GM12878 (cell line): ENCODE data around the gene MAFG. TPM values are rescaled to one million over a fixed set of nuclear protein-coding genes. Genes with fewer than 3 reads are reported as not detected.

Experiments used
- ATAC-seq: fragments of 200-7000 bp; cut with Tn5 transposase; 3 replicates; pipeline ENCODE4 v1.9.1; 2020; ENCODE audit warnings: mild to moderate bottlenecking, moderate library complexity
- BruUV-seq: library from RNA; stranded (reverse); fragments of 400-500 nt; replicated peaks from 2 replicates; lab custom pipeline; 2021; lab: Mats Ljungman, UMichigan
- CTCF ChIA-PET: fragments of 300-600 bp; sonication (Branson Sonifier 250); formaldehyde crosslinking; extraction: SDS; loops from one replicate; lab custom pipeline; 2021; ENCODE audit warnings: inconsistent platforms; lab: Yijun Ruan, JAX
- POLR2A ChIA-PET: fragments of 350-600 bp; formaldehyde crosslinking; extraction: SDS; loops from one replicate; lab custom pipeline; 2021; ENCODE audit warnings: inconsistent platforms; lab: Charles Lee
- RAD21 ChIA-PET: fragments of 300-600 bp; sonication (Branson Sonifier 250); formaldehyde crosslinking; loops from one replicate; lab custom pipeline; 2023; ENCODE audit warnings: antibody characterized with exemption; ENCODE audit not compliant: unreplicated experiment; lab: Charles Lee
- SMC1A ChIA-PET: fragments of 300-600 bp; sonication (Branson Sonifier 250); formaldehyde crosslinking; loops from one replicate; lab custom pipeline; 2023; ENCODE audit not compliant: unreplicated experiment, uncharacterized antibody; lab: Charles Lee
- DNase-seq: peaks from one replicate; pipeline ENCODE4 v3.0.0-alpha.2; 2011; ENCODE audit warnings: low read depth, low spot score
- FAIRE-seq: peaks from 3 replicates; lab custom pipeline; 2011; peaks lifted over from hg19 to GRCh38; lab: Jason Lieb, UNC
- H2AFZ ChIP-seq: 2 replicates; pipeline ENCODE4 v1.6.0; 2011; ENCODE audit warnings: low read depth, low read length, control low read depth; ENCODE audit not compliant: control insufficient read depth
- H3K27ac ChIP-seq: 2 replicates; pipeline ENCODE4 v1.5.1; 2011; ENCODE audit warnings: control low read depth; ENCODE audit not compliant: control insufficient read depth, insufficient read depth
- H3K27me3 ChIP-seq, 2 experiments: replicated peaks in 1 of 2; 2 replicates each; pipeline versions ENCODE4 v1.6.0 to v1.6.1; 2011; ENCODE audit warnings: low read length in 1 of 2; ENCODE audit not compliant: control insufficient read depth in 2 of 2, insufficient read depth in 2 of 2
- H3K36me3 ChIP-seq, 2 experiments: 2 replicates each; pipeline ENCODE4 v1.5.1; 2011; ENCODE audit warnings: low read length in 1 of 2; ENCODE audit not compliant: control insufficient read depth in 2 of 2, insufficient read depth in 2 of 2
- H3K4me1 ChIP-seq: 2 replicates; pipeline ENCODE4 v1.6.1; 2011; ENCODE audit warnings: mild to moderate bottlenecking, low read length, moderate library complexity, mixed read lengths; ENCODE audit not compliant: control insufficient read depth, insufficient read depth
- H3K4me2 ChIP-seq: 2 replicates; pipeline ENCODE4 v1.6.0; 2011; ENCODE audit warnings: control low read depth; ENCODE audit not compliant: control insufficient read depth, insufficient read depth
- H3K4me3 ChIP-seq: fragments of 200-600 bp; sonication (generic); 2 replicates; pipeline ENCODE4 v1.5.1; 2016
- H3K79me2 ChIP-seq: 2 replicates; pipeline ENCODE4 v1.6.0; 2011; ENCODE audit warnings: low read length; ENCODE audit not compliant: control insufficient read depth, insufficient read depth
- H3K9ac ChIP-seq: 2 replicates; pipeline ENCODE4 v1.8.0; 2011; ENCODE audit warnings: low read length, control low read depth, mixed read lengths; ENCODE audit not compliant: control insufficient read depth, insufficient read depth
- H3K9me3 ChIP-seq: replicated peaks from 3 replicates; pipeline ENCODE4 v1.5.1; 2011; ENCODE audit warnings: mild to moderate bottlenecking, low read length; ENCODE audit not compliant: control insufficient read depth, insufficient read depth
- H4K20me1 ChIP-seq: 2 replicates; pipeline ENCODE4 v1.6.0; 2011; ENCODE audit not compliant: control insufficient read depth, insufficient read depth
- CHD1 ChIP-seq: IDR thresholded peaks from 2 replicates; pipeline ENCODE4 v1.6.1; 2012; ENCODE audit warnings: low read depth, low read length, improper control_type of control experiment
- FOXM1 ChIP-seq: IDR thresholded peaks from 2 replicates; pipeline ENCODE4 v1.6.1; 2012; ENCODE audit warnings: low read depth, mild to moderate bottlenecking, inconsistent platforms, low read length, moderate library complexity
- KDM1A ChIP-seq: fragments of 200-600 bp; sonication (generic); IDR thresholded peaks from 2 replicates; pipeline ENCODE4 v1.6.1; 2016; ENCODE audit warnings: borderline replicate concordance
- MEF2B ChIP-seq: fragments of 450-650 bp; IDR thresholded peaks from 2 replicates; pipeline ENCODE4 v1.6.1; 2018; ENCODE audit warnings: mild to moderate bottlenecking, moderate library complexity; ENCODE audit not compliant: partially characterized antibody, poor library complexity, severe bottlenecking
- RELA ChIP-seq: fragments of 450-650 bp; IDR thresholded peaks from 2 replicates; pipeline ENCODE4 v1.8.0; 2014; ENCODE audit warnings: borderline replicate concordance; ENCODE audit not compliant: partially characterized antibody
- SIN3A ChIP-seq: IDR thresholded peaks from 2 replicates; pipeline ENCODE4 v1.6.1; 2012; ENCODE audit warnings: low read depth, low read length, improper control_type of control experiment
- SRF ChIP-seq, 2 experiments: IDR thresholded peaks; 2 replicates each; pipeline ENCODE4 v1.6.1; 2011; ENCODE audit warnings: low read depth in 2 of 2, low read length in 2 of 2, mild to moderate bottlenecking in 1 of 2, moderate library complexity in 1 of 2
- TARDBP ChIP-seq: IDR thresholded peaks from 2 replicates; pipeline ENCODE4 v1.6.1; 2016; ENCODE audit warnings: borderline replicate concordance
- WRNIP1 ChIP-seq: IDR thresholded peaks from 2 replicates; pipeline ENCODE4 v1.6.1; 2011; ENCODE audit warnings: low read depth, low read length, improper control_type of control experiment, borderline replicate concordance
- WGBS: methylation state at CpG from one replicate; pipeline ENCODE4 v1.1.6; 2016; ENCODE audit warnings: low lambda C conversion rate; ENCODE audit not compliant: insufficient replicate concordance, insufficient coverage; ENCODE audit errors: missing lambda C conversion rate; 5-methylcytosine and 5-hydroxymethylcytosine counted together
- in situ Hi-C: fragments of 300-500 bp; cut with MboI; formaldehyde crosslinking; loops from 9 replicates; pipeline ENCODE4 v1.14.3; 2018; ENCODE audit warnings: mixed read lengths
- intact Hi-C: fragments of 100-400 bp; cut with micrococcal nuclease; formaldehyde crosslinking; loops from one replicate; pipeline ENCODE4 v1.14.2; 2022; ENCODE audit not compliant: unreplicated experiment
- polyA plus RNA-seq, 11 experiments: library from polyadenylated mRNA; depleted of rRNA in 4 of 11; unstranded in 6 of 11; stranded (reverse) in 5 of 11; fragments of >200 nt; fragmentation: Nextera tagmentation in 4 of 11; fragmentation: Illumina TruSeq in 1 of 11; extraction: Ambion mirVana in 4 of 11; extraction: Trizol in 1 of 11; gene quantifications; 1 replicate in 1 of 11; 2 replicates in 10 of 11; pipeline versions ENCODE4 v1.2.1 to v1.2.3, GENCODE V29; 2011 to 2016; ENCODE audit warnings: inconsistent platforms in 2 of 11, missing spikeins in 2 of 11, low read depth in 1 of 11
- total RNA-seq, 4 experiments: library from RNA; depleted of rRNA in 3 of 4; stranded (reverse); fragments of >200 nt in 3 of 4; fragmentation: Illumina TruSeq in 1 of 4; extraction: Trizol in 1 of 4; gene quantifications; 2 replicates each; pipeline versions ENCODE4 v1.2.1 to v1.2.3, GENCODE V29; 2013 to 2021
- TF ChIP-seq, protein P1 (sequence below): IDR thresholded peaks from 2 replicates; pipeline ENCODE4 v1.6.1; 2012; ENCODE audit warnings: low read depth, low read length, improper control_type of control experiment

Gene MAFG
- total and polyA plus RNA-seq, 10 of the 15 experiments (the other 5 are each of a cell fraction or from before 2014, with no cell fraction given), result 0.48 to 20.1 (median 7.6) TPM

DNA sequence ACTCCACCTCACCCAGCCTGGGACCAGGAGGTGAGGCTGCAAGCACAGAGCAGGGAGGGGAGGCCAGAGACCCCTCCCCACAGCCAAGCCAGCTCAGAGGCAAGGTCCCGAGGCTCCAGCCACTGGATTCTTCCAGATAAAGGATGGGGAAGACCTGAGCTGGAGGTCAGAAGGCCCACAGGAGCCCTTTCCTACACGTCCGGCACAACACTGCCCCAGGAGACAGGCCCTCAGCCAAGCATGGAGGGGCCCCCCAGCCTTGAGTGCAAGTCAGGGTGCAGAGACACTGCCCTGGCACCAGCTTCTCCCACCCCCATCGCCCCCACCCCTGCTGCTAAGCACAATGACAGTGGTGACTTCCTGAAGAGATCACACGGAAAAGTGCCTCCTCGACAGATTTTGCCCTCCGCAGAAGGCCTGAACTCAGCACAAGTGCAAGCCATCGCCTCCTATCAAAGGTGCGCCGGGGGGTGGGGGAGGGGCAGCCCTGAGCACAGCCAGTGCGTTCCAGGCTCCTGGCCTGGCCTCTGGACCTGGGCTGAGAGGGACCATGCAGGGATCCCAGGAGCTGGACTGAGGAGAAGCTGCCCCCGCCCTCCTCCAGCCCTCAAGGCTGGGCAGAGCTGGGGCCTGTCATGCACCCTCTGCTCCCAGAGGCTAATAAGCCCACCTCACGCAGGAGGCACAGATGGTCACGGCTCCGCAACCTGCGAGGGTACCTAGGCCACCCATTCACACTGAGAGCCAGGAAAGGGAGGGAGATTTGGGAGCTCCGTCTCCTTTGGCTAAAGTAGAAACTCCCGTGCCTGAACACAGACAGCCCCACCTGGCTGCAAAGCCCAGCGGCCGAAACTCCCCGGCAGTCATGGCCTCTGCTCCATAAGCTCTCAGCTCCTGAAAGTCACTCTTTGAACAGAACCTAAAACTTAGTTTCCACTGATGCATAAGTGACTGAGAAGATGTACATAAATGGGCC, 2.7 kb downstream of the MAFG start:
- Histone ChIP-seq H3K27me3 (no peaks in the 10 kb centered on the region), H3K9me3 (no peaks in the 10 kb centered on the region), H3K4me1 (peaks cover 14% of the 10 kb centered on the region), H2AFZ (no peak overlapping the region), H3K4me2 (peak overlapping the region; percentile 83), H3K27ac (no peak overlapping the region)
- intact Hi-C loops, result loop anchor here (5.0 kb wide), 2 partner anchors 42 to 53 kb away; partner anchors contain the start of gene ARHGDIA
- CTCF ChIA-PET, result interaction anchor here (0.7 to 2.1 kb wide), 8 partner anchors 8 to 98 kb away, joined by 3 to 9 read pairs (median 4); partner anchors contain the start of genes CENPX and LRRC45
- ATAC-seq, result no peak
- SMC1A ChIA-PET, result interaction anchor here (0.6 kb wide), 1 partner anchor 1135 kb away, joined by 3 read pairs; no protein-coding TSS in a partner anchor
- in situ Hi-C loops, result no loop called here
- WGBS, result 83% methylated on average over 20 of the region's 21 CpGs
- FAIRE-seq, result no peak
- POLR2A ChIA-PET, result interaction anchor here (0.6 to 2.0 kb wide), 7 partner anchors 8 to 134 kb away, joined by 3 to 13 read pairs (median 3); no protein-coding TSS in a partner anchor
- BruUV-seq, result no TSS peak
- TF ChIP-seq WRNIP1 (no peak), TARDBP (no peak), SIN3A (no peak), RELA (no peak), CHD1 (no peak), SRF (IDR thresholded peaks at IDR 0.05; ENCODE audit: low read depth in 2 of 2, low read length in 2 of 2) (no peak), KDM1A (no peak), FOXM1 (no peak), MEF2B (no peak)
- TF ChIP-seq, protein P1, sequence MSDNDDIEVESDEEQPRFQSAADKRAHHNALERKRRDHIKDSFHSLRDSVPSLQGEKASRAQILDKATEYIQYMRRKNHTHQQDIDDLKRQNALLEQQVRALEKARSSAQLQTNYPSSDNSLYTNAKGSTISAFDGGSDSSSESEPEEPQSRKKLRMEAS, result no peak
- TF ChIP-seq, all 136 proteins: peak for 0
- Histone ChIP-seq H3K9ac (no peak overlapping the region; the same call in 1 of the 2 replicates), H3K4me3 (peak overlapping the region; percentile 63), H3K36me3 (peaks cover 0 to 8% of the 10 kb centered on the region in 2 experiments; a peak in 2 of 4 replicates), H4K20me1 (no peaks in the 10 kb centered on the region; the same call in 1 of the 2 replicates), H3K79me2 (peaks cover 39% of the 10 kb centered on the region)
- RAD21 ChIA-PET, result interaction anchor here (1.5 kb wide), 1 partner anchor 33 kb away, joined by 4 read pairs; the partner anchor contains the start of genes ALYREF and ANAPC11
- no peak for DNase-seq
